Stomach (tissue), 9 donors: Measurements from ENCODE around the gene RBM10. TPM values are rescaled to one million over a fixed set of nuclear protein-coding genes. Genes with fewer than 3 reads are reported as not detected.

Experiments used
- DNase-seq, 2 donors: peaks; one replicate each; pipeline versions ENCODE4 v3.0.0 to v3.0.0-alpha.2; 2013 to 2019
- H3K27ac ChIP-seq, 5 donors: fragments of 200-600 bp in 4 of 5; sonication (generic) in 4 of 5; one replicate each; pipeline ENCODE4 v1.5.1; 2013 to 2019; ENCODE audit warnings: mild to moderate bottlenecking in 1 of 5, moderate library complexity in 1 of 5
- H3K27me3 ChIP-seq, 3 donors: fragments of 200-600 bp; sonication (generic); one replicate each; pipeline ENCODE4 v1.5.1; 2017 to 2019; ENCODE audit warnings: mixed run types in 1 of 3
- H3K36me3 ChIP-seq, 4 donors: fragments of 200-600 bp; sonication (generic); 1 replicate in 3 of 4; 2 replicates in 1 of 4; pipeline ENCODE4 v1.5.1; 2016 to 2019
- H3K4me1 ChIP-seq, 4 donors: fragments of 200-600 bp; sonication (generic); one replicate each; pipeline ENCODE4 v1.5.1; 2016 to 2019
- H3K4me3 ChIP-seq, 4 donors: fragments of 200-600 bp; sonication (generic) in 3 of 4; one replicate each; pipeline ENCODE4 v1.5.1; 2016 to 2019; ENCODE audit warnings: mild to moderate bottlenecking in 1 of 4
- H3K9me3 ChIP-seq, 4 donors: fragments of 200-600 bp; sonication (generic); one replicate each; pipeline ENCODE4 v1.5.1; 2016 to 2019
- CTCF ChIP-seq, 7 experiments: fragments of 450-650 bp in 4 of 7; fragments of 200-600 bp in 3 of 7; sonication (generic) in 3 of 7; IDR thresholded peaks; one replicate each; pipeline ENCODE4 v1.5.1; 2016 to 2019; ENCODE audit warnings: antibody characterized with exemption in 7 of 7, control low read depth in 2 of 7, mild to moderate bottlenecking in 1 of 7
- EP300 ChIP-seq: sonication (generic); formaldehyde crosslinking; IDR thresholded peaks from one replicate; pipeline ENCODE4 v1.6.1; 2017; ENCODE audit warnings: antibody characterized with exemption
- POLR2A ChIP-seq, 4 donors: fragments of 450-650 bp; IDR thresholded peaks; one replicate each; pipeline ENCODE4 v1.6.1; 2016; ENCODE audit warnings: antibody characterized with exemption in 4 of 4, control low read depth in 2 of 4, mild to moderate bottlenecking in 1 of 4, moderate library complexity in 1 of 4
- POLR2AphosphoS5 ChIP-seq, 3 donors: sonication (generic); formaldehyde crosslinking; IDR thresholded peaks; one replicate each; pipeline ENCODE4 v1.6.1; 2016; ENCODE audit warnings: antibody characterized with exemption in 3 of 3
- WGBS, 5 donors: extraction: QIAGEN DNeasy Blood & Tissue Kit in 3 of 5; methylation state at CpG; one replicate each; pipeline versions ENCODE4 v1.1.5 to v1.1.7; 2013 to 2018; 5-methylcytosine and 5-hydroxymethylcytosine counted together
- intact Hi-C: fragments of 100-400 bp; cut with DNase I; formaldehyde crosslinking; loops from one replicate; pipeline ENCODE4 v1.15.1; 2023; ENCODE audit warnings: low total_unique reads
- polyA plus RNA-seq, 3 donors: library from polyadenylated mRNA; stranded (reverse); fragments of 200-250 nt; gene quantifications; one replicate each; pipeline ENCODE4 v1.2.3, GENCODE V29; 2013
- total RNA-seq, 5 donors: library from RNA; depleted of rRNA; stranded (reverse); fragments of >200 nt; gene quantifications; one replicate each; pipeline versions ENCODE4 v1.1.0 to v1.2.3, GENCODE V29; 2014 to 2016
- donor health status: healthy with polysubstance abuse.
- donor health status: Bipolar disorder and iron deficiency.
- donor health status: healthy.

RBM10 gene
- total and polyA plus RNA-seq, 8 donors: 1.8 to 51.3 (median 24.9) TPM

GRCh38 chrX:47184486-47184885 lies 39.5 kb downstream of the RBM10 start:
- DNase-seq: no peak
- intact Hi-C loops: no loop called here
- WGBS, 5 donors: 80 to 93% (median 89%) methylated on average over 1 to 4 of the region's 4 CpGs
- no peaks in the 10 kb centered on the region for H3K9me3 ChIP-seq
- no peaks in the 10 kb centered on the region for H3K4me1 ChIP-seq
- no peak for TF ChIP-seq POLR2A (IDR thresholded peaks at IDR 0.05)
- TF ChIP-seq CTCF (IDR thresholded peaks at IDR 0.05): no peak
- TF ChIP-seq POLR2AphosphoS5 (IDR thresholded peaks at IDR 0.05): no peak
- TF ChIP-seq EP300: no peak
- peaks cover 0 to 24% (median 0%) of the 10 kb centered on the region in 3 donors for H3K27me3 ChIP-seq
- H3K27ac ChIP-seq: no peak overlapping the region
- no peak overlapping the region for H3K4me3 ChIP-seq
- peaks cover 40 to 84% (median 78%) of the 10 kb centered on the region in 4 donors for H3K36me3 ChIP-seq

- WGBS, 5 donors: 88 to 96% (median 92%) methylated on average over 5 to 17 of the region's 17 CpGs
Observed at GRCh38 chrX:47185241-47185640, 40.2 kb downstream of the RBM10 start.

GRCh38 chrX:47186096-47186740 lies 41.2 kb downstream of the RBM10 start:
- no peaks in the 10 kb centered on the region for H3K9me3 ChIP-seq
- intact Hi-C loops: no loop called here
- no peak for DNase-seq
- H3K27me3 ChIP-seq: peaks cover 0 to 33% (median 0%) of the 10 kb centered on the region in 3 donors
- WGBS, 5 donors: 85 to 94% (median 91%) methylated on average over 7 to 27 of the region's 27 CpGs
- peaks cover 0 to 10% (median 6%) of the 10 kb centered on the region in 4 donors for H3K4me1 ChIP-seq
- no peak overlapping the region for H3K27ac ChIP-seq
- TF ChIP-seq EP300 (no peak), POLR2AphosphoS5 (IDR thresholded peaks at IDR 0.05) (no peak), POLR2A (IDR thresholded peaks at IDR 0.05) (no peak), CTCF (IDR thresholded peaks at IDR 0.05) (no peak)
- H3K36me3 ChIP-seq: peaks cover 27 to 66% (median 60%) of the 10 kb centered on the region in 4 donors
- H3K4me3 ChIP-seq: no peak overlapping the region

More at GRCh38 chrX:47185241-47185640, 40.2 kb downstream of the RBM10 start:
- Histone ChIP-seq H3K4me1 (peaks cover 0 to 2% (median under 1%) of the 10 kb centered on the region in 4 donors), H3K9me3 (no peaks in the 10 kb centered on the region), H3K27me3 (peaks cover 0 to 24% (median 0%) of the 10 kb centered on the region in 3 donors), H3K4me3 (no peak overlapping the region), H3K36me3 (peaks cover 33 to 76% (median 70%) of the 10 kb centered on the region in 4 donors), H3K27ac (no peak overlapping the region)
- intact Hi-C loops: no loop called here
- TF ChIP-seq POLR2AphosphoS5 (IDR thresholded peaks at IDR 0.05) (no peak), POLR2A (IDR thresholded peaks at IDR 0.05) (no peak), CTCF (IDR thresholded peaks at IDR 0.05) (no peak), EP300 (no peak)
- DNase-seq: no peak

GRCh38 chrX:47187106-47187677 lies 42.2 kb downstream of the RBM10 start:
- Histone ChIP-seq H3K4me1 (peaks cover 0 to 18% (median 15%) of the 10 kb centered on the region in 4 donors), H3K27ac (no peak overlapping the region), H3K9me3 (no peaks in the 10 kb centered on the region), H3K27me3 (peaks cover 0 to 34% (median 0%) of the 10 kb centered on the region in 3 donors), H3K36me3 (peaks cover 19 to 57% (median 51%) of the 10 kb centered on the region in 4 donors), H3K4me3 (no peak overlapping the region)
- no peak for TF ChIP-seq POLR2AphosphoS5 (IDR thresholded peaks at IDR 0.05)
- TF ChIP-seq EP300: no peak
- TF ChIP-seq POLR2A (IDR thresholded peaks at IDR 0.05): no peak
- no peak for TF ChIP-seq CTCF (IDR thresholded peaks at IDR 0.05)
- WGBS, 5 donors: 76 to 86% (median 82%) methylated on average over 4 of the region's 4 CpGs; no CpG with 5 or more reads in 1 of the 5 donors
- DNase-seq: no peak
- intact Hi-C loops: no loop called here
